GM19035 (cell line): ENCODE data around the gene WNK2.
"Not testable (repeated sequence)": the region's sequence is repeated elsewhere in the genome, so short reads cannot be mapped to it uniquely, and the experiment has no call there.

Source experiments
- ATAC-seq: cut with Tn5 transposase; IDR thresholded peaks from one replicate; pipeline ENCODE4 v1.9.1; 2021; ENCODE audit not compliant: unreplicated experiment

Gene WNK2

GRCh38 chr9:93324191-93324834, 140.4 kb downstream of the WNK2 start:
- no peak for ATAC-seq

- no peak for ATAC-seq
These were observed 141.5 kb downstream of the WNK2 start for GRCh38 chr9:93325307-93326035.

- no peak for ATAC-seq
These were observed 142.1 kb downstream of the WNK2 start for GRCh38 chr9:93326056-93326455.

GRCh38 chr9:93326654-93327053, 142.7 kb downstream of the WNK2 start:
- no peak for ATAC-seq

- ATAC-seq: no peak
These were observed 145.8 kb downstream of the WNK2 start for GRCh38 chr9:93329629-93330280.

- ATAC-seq: no peak
These were observed 148.4 kb downstream of the WNK2 start for GRCh38 chr9:93332317-93332716.

GRCh38 chr9:93336720-93337119, 152.8 kb downstream of the WNK2 start:
- ATAC-seq: no peak

GRCh38 chr9:93338196-93338595, 154.3 kb downstream of the WNK2 start:
- ATAC-seq: not testable (repeated sequence)

GRCh38 chr9:93340091-93340490, 156.2 kb downstream of the WNK2 start:
- no peak for ATAC-seq

GRCh38 chr9:93341820-93342219, 157.9 kb downstream of the WNK2 start:
- not testable (repeated sequence) for ATAC-seq

- not testable (repeated sequence) for ATAC-seq
These were observed 158.5 kb downstream of the WNK2 start for GRCh38 chr9:93342428-93342827.

- no peak for ATAC-seq
These were observed 159.7 kb downstream of the WNK2 start for GRCh38 chr9:93343663-93344062.

GRCh38 chr9:93345643-93346230, 161.8 kb downstream of the WNK2 start:
- ATAC-seq: no peak

GRCh38 chr9:93346231-93347112, 162.5 kb downstream of the WNK2 start:
- no peak for ATAC-seq

- not testable (repeated sequence) for ATAC-seq
These were observed 163.5 kb downstream of the WNK2 start for GRCh38 chr9:93347371-93347975.

- not testable (repeated sequence) for ATAC-seq
These were observed 169.7 kb downstream of the WNK2 start for GRCh38 chr9:93353413-93354310.

GRCh38 chr9:93354451-93354850, 170.5 kb downstream of the WNK2 start:
- ATAC-seq: no peak

GRCh38 chr9:93355827-93356226, 171.9 kb downstream of the WNK2 start:
- no peak for ATAC-seq

- ATAC-seq: no peak
These were observed 173.7 kb downstream of the WNK2 start for GRCh38 chr9:93357649-93358048.
